Stomach (tissue), 9 donors: ENCODE results near the gene NAALADL1. TPM values are rescaled to one million over a fixed set of nuclear protein-coding genes. Genes with fewer than 3 reads are reported as not detected.
A peak's percentile ranks its signal among the peaks of the same experiment; 100 is the strongest.

ENCODE experiments used
- DNase-seq, 2 donors: peaks; one replicate each; pipeline versions ENCODE4 v3.0.0 to v3.0.0-alpha.2; 2013 to 2019
- H3K27ac ChIP-seq, 5 donors: fragments of 200-600 bp in 4 of 5; sonication (generic) in 4 of 5; one replicate each; pipeline ENCODE4 v1.5.1; 2013 to 2019; ENCODE audit warnings: mild to moderate bottlenecking in 1 of 5, moderate library complexity in 1 of 5
- H3K27me3 ChIP-seq, 3 donors: fragments of 200-600 bp; sonication (generic); one replicate each; pipeline ENCODE4 v1.5.1; 2017 to 2019; ENCODE audit warnings: mixed run types in 1 of 3
- H3K36me3 ChIP-seq, 4 donors: fragments of 200-600 bp; sonication (generic); 1 replicate in 3 of 4; 2 replicates in 1 of 4; pipeline ENCODE4 v1.5.1; 2016 to 2019
- H3K4me1 ChIP-seq, 4 donors: fragments of 200-600 bp; sonication (generic); one replicate each; pipeline ENCODE4 v1.5.1; 2016 to 2019
- H3K4me3 ChIP-seq, 4 donors: fragments of 200-600 bp; sonication (generic) in 3 of 4; one replicate each; pipeline ENCODE4 v1.5.1; 2016 to 2019; ENCODE audit warnings: mild to moderate bottlenecking in 1 of 4
- H3K9me3 ChIP-seq, 4 donors: fragments of 200-600 bp; sonication (generic); one replicate each; pipeline ENCODE4 v1.5.1; 2016 to 2019
- EP300 ChIP-seq: sonication (generic); formaldehyde crosslinking; IDR thresholded peaks from one replicate; pipeline ENCODE4 v1.6.1; 2017; ENCODE audit warnings: antibody characterized with exemption
- POLR2A ChIP-seq, 4 donors: fragments of 450-650 bp; IDR thresholded peaks; one replicate each; pipeline ENCODE4 v1.6.1; 2016; ENCODE audit warnings: antibody characterized with exemption in 4 of 4, control low read depth in 2 of 4, mild to moderate bottlenecking in 1 of 4, moderate library complexity in 1 of 4
- POLR2AphosphoS5 ChIP-seq, 3 donors: sonication (generic); formaldehyde crosslinking; IDR thresholded peaks; one replicate each; pipeline ENCODE4 v1.6.1; 2016; ENCODE audit warnings: antibody characterized with exemption in 3 of 3
- WGBS, 5 donors: extraction: QIAGEN DNeasy Blood & Tissue Kit in 3 of 5; methylation state at CpG; one replicate each; pipeline versions ENCODE4 v1.1.5 to v1.1.7; 2013 to 2018; 5-methylcytosine and 5-hydroxymethylcytosine counted together
- intact Hi-C: fragments of 100-400 bp; cut with DNase I; formaldehyde crosslinking; loops from one replicate; pipeline ENCODE4 v1.15.1; 2023; ENCODE audit warnings: low total_unique reads
- polyA plus RNA-seq, 3 donors: library from polyadenylated mRNA; stranded (reverse); fragments of 200-250 nt; gene quantifications; one replicate each; pipeline ENCODE4 v1.2.3, GENCODE V29; 2013
- total RNA-seq, 5 donors: library from RNA; depleted of rRNA; stranded (reverse); fragments of >200 nt; gene quantifications; one replicate each; pipeline versions ENCODE4 v1.1.0 to v1.2.3, GENCODE V29; 2014 to 2016
- TF ChIP-seq, protein P1 (sequence below), 7 experiments: fragments of 450-650 bp in 4 of 7; fragments of 200-600 bp in 3 of 7; sonication (generic) in 3 of 7; IDR thresholded peaks; one replicate each; pipeline ENCODE4 v1.5.1; 2016 to 2019; ENCODE audit warnings: antibody characterized with exemption in 7 of 7, control low read depth in 2 of 7, mild to moderate bottlenecking in 1 of 7
- donor health status: healthy with polysubstance abuse.
- donor health status: Bipolar disorder and iron deficiency.
- donor health status: healthy.

The NAALADL1 gene
- total and polyA plus RNA-seq, 8 donors: 1.3 to 65.2 (median 10.0) TPM; not detected in 1

DNA sequence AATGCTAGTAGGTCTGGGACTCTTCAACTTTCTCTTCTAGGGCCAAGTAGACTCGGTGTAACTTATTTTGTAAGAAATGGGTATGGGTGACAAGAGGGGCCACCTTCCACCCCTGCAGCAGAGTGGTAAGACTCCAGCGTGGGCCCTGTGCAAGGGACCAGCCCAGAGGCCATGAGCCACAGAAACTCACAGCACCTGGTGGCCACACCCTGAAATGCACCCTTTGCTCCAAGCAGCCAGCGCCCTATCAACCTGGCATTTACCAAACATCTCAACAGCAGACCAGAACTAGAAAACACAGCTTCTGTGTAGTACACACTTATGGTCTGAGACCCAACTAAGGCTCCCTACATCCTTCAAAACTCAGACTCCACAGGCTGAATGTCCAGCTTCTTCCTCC, 19.8 kb upstream of the NAALADL1 start:
- Histone ChIP-seq H3K9me3 (no peaks in the 10 kb centered on the region), H3K4me3 (no peak overlapping the region), H3K36me3 (peaks cover 0 to 6% (median 0%) of the 10 kb centered on the region in 4 donors), H3K27me3 (no peaks in the 10 kb centered on the region), H3K4me1 (peaks cover 0 to 14% (median under 1%) of the 10 kb centered on the region in 4 donors), H3K27ac (no peak overlapping the region)
- intact Hi-C loops: no loop called here
- TF ChIP-seq POLR2AphosphoS5 (IDR thresholded peaks at IDR 0.05): no peak
- no peak for TF ChIP-seq EP300
- TF ChIP-seq, protein P1, sequence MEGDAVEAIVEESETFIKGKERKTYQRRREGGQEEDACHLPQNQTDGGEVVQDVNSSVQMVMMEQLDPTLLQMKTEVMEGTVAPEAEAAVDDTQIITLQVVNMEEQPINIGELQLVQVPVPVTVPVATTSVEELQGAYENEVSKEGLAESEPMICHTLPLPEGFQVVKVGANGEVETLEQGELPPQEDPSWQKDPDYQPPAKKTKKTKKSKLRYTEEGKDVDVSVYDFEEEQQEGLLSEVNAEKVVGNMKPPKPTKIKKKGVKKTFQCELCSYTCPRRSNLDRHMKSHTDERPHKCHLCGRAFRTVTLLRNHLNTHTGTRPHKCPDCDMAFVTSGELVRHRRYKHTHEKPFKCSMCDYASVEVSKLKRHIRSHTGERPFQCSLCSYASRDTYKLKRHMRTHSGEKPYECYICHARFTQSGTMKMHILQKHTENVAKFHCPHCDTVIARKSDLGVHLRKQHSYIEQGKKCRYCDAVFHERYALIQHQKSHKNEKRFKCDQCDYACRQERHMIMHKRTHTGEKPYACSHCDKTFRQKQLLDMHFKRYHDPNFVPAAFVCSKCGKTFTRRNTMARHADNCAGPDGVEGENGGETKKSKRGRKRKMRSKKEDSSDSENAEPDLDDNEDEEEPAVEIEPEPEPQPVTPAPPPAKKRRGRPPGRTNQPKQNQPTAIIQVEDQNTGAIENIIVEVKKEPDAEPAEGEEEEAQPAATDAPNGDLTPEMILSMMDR (IDR thresholded peaks at IDR 0.05): peak in 6 of 7 experiments; percentile 44 to 84 (median 77)
- no peak for TF ChIP-seq POLR2A (IDR thresholded peaks at IDR 0.05)
- DNase-seq: peak; percentile 82 to 83
- WGBS, 5 donors: 30 to 55% (median 41%) methylated on average over 3 of the region's 3 CpGs

DNA sequence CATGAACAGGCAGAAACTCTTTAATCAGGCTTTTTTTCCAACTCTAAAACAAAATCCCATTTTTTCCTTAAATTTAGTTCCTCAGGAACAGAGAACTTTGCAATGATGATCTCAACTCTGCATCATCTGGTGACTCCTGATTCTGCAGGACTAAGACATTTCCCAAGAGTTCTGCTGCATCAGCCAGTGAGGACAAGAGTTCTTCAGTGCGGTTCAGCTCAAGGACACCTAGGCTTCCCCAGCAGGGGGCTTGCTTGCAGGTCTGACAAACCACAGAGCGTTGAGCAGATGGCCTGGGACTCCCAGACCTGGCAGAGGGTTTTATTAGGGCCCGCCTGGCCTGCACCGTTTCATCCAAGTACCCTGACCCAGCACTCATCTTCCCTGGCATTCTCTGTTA, 19.1 kb upstream of the NAALADL1 start:
- Histone ChIP-seq H3K27ac (no peak overlapping the region), H3K36me3 (peaks cover 0 to 6% (median 0%) of the 10 kb centered on the region in 4 donors), H3K4me1 (peaks cover 0 to 7% (median 0%) of the 10 kb centered on the region in 4 donors), H3K4me3 (no peak overlapping the region), H3K27me3 (no peaks in the 10 kb centered on the region), H3K9me3 (no peaks in the 10 kb centered on the region)
- TF ChIP-seq POLR2A (IDR thresholded peaks at IDR 0.05): no peak
- no peak for DNase-seq
- 81 to 93% (median 88%) methylated on average over 4 of the region's 4 CpGs for WGBS, 5 donors
- intact Hi-C loops: no loop called here

DNA sequence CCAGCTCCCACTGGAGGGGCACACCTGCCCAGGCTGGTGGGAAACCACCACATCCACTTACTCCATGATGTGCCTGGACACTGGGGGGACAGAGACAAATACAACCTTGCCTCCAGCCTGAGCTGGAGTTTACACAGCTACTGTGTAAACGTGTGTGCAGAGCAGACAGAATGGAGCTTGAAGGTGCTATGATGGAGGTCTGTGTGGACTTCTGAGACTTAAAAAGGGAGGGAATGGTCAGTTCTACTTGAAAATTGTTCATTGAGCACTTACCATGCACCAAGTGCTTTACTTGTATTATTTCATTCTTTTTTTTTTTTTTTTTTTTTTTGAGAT, 14.2 kb upstream of the NAALADL1 start:
- Histone ChIP-seq H3K4me1 (no peaks in the 10 kb centered on the region), H3K27me3 (no peaks in the 10 kb centered on the region), H3K36me3 (no peaks in the 10 kb centered on the region), H3K4me3 (no peak overlapping the region), H3K9me3 (no peaks in the 10 kb centered on the region), H3K27ac (no peak overlapping the region)
- no peak for DNase-seq
- WGBS, 5 donors: 12 to 59% (median 39%) methylated on average over 1 of the region's 1 CpG
- intact Hi-C loops: no loop called here
- TF ChIP-seq POLR2A (IDR thresholded peaks at IDR 0.05): no peak
- no peak for TF ChIP-seq POLR2AphosphoS5 (IDR thresholded peaks at IDR 0.05)
- TF ChIP-seq, protein P1 (IDR thresholded peaks at IDR 0.05): no peak

DNA sequence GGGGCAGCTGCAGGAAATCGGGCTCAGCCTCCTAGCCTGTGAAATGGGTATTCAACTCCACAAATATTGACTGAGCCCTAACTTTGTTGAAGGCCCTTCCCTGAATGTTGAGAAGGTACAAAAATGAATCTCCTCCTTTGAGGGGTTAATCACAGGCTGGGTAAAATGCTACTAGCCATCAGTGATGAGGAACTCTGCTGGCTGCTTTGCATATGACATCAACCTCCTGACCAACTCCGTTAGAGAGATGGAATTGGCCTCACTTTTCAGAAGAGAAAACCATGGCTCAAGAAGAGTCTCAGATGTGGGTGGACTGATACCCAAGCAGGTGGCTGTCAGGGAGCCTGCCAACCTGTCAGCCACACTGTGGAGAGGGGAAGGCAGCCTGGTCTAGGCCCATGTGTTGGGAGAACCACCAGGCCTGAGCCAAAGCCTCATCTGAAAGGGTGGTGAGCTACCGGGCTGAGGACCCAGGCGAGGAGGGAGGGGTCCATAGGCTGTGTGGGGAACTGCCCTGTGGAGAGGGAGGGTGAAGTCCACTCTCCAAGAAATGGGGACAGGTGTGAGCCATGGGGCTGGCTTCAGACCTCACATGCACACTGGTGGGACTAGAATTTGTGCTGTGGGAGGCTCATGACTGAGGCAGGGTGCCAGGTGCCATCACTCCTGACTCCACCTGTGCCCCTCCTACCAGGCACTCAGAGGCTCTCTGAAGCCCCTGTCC, 13.7 kb upstream of the NAALADL1 start:
- no peak for DNase-seq
- no peak overlapping the region for H3K4me3 ChIP-seq
- no peaks in the 10 kb centered on the region for H3K4me1 ChIP-seq
- H3K27me3 ChIP-seq: no peaks in the 10 kb centered on the region
- H3K36me3 ChIP-seq: no peaks in the 10 kb centered on the region
- TF ChIP-seq, protein P1 (IDR thresholded peaks at IDR 0.05): no peak
- no peak for TF ChIP-seq POLR2AphosphoS5 (IDR thresholded peaks at IDR 0.05)
- no peak for TF ChIP-seq POLR2A (IDR thresholded peaks at IDR 0.05)
- TF ChIP-seq EP300: no peak
- no peaks in the 10 kb centered on the region for H3K9me3 ChIP-seq
- intact Hi-C loops: no loop called here
- 55 to 68% (median 64%) methylated on average over 4 of the region's 4 CpGs for WGBS, 5 donors
- no peak overlapping the region for H3K27ac ChIP-seq

DNA sequence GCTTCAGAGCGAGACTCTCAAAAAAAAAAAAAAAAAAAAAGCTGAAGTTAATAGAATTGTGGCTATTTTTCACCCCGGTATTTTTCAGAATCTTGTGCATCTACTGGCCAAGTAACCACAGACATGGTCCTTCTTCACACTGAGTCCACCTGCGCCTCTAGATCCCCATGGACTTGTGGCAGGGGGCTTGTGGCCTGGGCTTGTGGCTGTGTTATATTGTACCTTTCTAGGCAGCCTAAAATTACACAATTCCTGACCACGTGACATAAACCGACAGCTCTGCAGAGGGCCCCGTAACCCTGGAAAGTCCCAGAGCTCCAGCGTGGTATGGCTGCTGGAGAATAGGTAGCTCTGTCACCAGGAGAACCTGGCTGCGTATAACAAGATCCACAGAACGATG, 10.9 kb upstream of the NAALADL1 start:
- no peaks in the 10 kb centered on the region for H3K36me3 ChIP-seq
- WGBS, 5 donors: 49 to 63% (median 52%) methylated on average over 9 of the region's 9 CpGs
- intact Hi-C loops: no loop called here
- no peaks in the 10 kb centered on the region for H3K27me3 ChIP-seq
- no peak for TF ChIP-seq POLR2AphosphoS5 (IDR thresholded peaks at IDR 0.05)
- TF ChIP-seq EP300: no peak
- TF ChIP-seq POLR2A (IDR thresholded peaks at IDR 0.05): no peak
- TF ChIP-seq, protein P1 (IDR thresholded peaks at IDR 0.05): no peak
- H3K4me3 ChIP-seq: no peak overlapping the region
- H3K4me1 ChIP-seq: no peaks in the 10 kb centered on the region
- no peak for DNase-seq
- H3K27ac ChIP-seq: no peak overlapping the region
- H3K9me3 ChIP-seq: no peaks in the 10 kb centered on the region
